Measurements from ENCODE around the gene GLT1D1. TPM values are rescaled to one million over a fixed set of nuclear protein-coding genes. Genes with fewer than 3 reads are reported as not detected.

The GLT1D1 gene
- polyA plus RNA-seq, 1 of the 3 experiments (the other 2 are of a cell fraction), result 0.05 TPM

DNA sequence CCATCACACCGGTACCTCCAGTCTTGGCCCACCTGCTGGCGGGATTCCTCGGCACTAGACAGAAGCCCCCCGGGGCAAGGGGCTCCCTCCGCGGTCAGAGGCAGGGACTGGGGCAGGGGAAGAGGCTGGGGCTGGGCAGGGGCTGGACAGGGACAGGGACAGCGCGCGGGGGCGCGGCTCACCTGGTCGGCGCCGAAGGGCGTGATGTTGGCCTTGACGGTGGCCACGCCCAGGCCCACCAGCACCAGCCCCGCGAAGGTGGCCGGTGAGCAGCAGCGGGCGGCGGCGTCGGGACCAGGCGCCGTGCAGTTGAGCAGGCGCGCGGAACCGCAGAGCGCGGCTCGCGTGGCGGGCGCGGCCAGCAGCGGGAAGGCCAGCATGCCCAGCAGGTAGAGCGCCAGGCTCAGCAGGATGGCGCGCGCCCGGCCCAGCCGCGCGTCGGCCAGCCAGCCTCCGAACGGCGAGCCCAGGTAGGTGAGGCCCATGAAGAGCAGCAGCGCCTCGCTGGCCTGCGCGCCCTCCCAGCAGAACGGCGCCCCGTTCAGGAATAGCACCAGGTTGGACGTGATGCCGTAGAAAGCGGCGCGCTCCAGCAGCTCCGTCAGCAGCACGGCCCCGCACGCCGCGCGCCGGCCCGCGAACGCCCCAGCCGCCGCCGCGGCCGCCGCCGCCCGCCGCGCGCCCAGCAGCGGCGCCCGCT is 29.9 kb upstream of the GLT1D1 start:
- Histone ChIP-seq H4K20me1 (ENCODE audit: insufficient read depth) (peaks cover 22% of the 10 kb centered on the region), H3K4me3 (ENCODE audit: low read depth in 2 of 2, low read length in 1 of 2) (peak overlapping the region; percentile 87 to 98), H2AFZ (ENCODE audit: low read depth) (peak overlapping the region; percentile 68; the same call in 1 of the 2 replicates), H3K79me2 (ENCODE audit: insufficient read depth) (peaks cover 52% of the 10 kb centered on the region), H3F3A (replicated peaks; ENCODE audit: insufficient read depth) (no peaks in the 10 kb centered on the region), H3K27ac (ENCODE audit: low read depth in 2 of 2, low read length in 1 of 2) (peak overlapping the region in 1 of 2 experiments; percentile 71; a peak in 2 of 4 replicates), H3K4me1 (ENCODE audit: control insufficient read depth in 1 of 2, insufficient read depth in 2 of 2, low read depth in 1 of 2, low read length in 1 of 2) (peaks cover 3 to 15% of the 10 kb centered on the region in 2 experiments; a peak in 2 of 4 replicates), H3K27me3 (ENCODE audit: insufficient read depth) (no peaks in the 10 kb centered on the region), H3K9me3 (no peaks in the 10 kb centered on the region), H3K36me3 (replicated peaks in 1 of 2; ENCODE audit: control insufficient read depth in 1 of 2, insufficient read depth in 2 of 2, low read length in 1 of 2) (peaks cover 4 to 10% of the 10 kb centered on the region in 2 experiments), H3K4me2 (peak overlapping the region; percentile 98), H3K9ac (peak overlapping the region; percentile 82), H3K9me2 (no peaks in the 10 kb centered on the region)
- TF ChIP-seq JUND (IDR thresholded peaks at IDR 0.05), result no peak
- TF ChIP-seq, protein P1, sequence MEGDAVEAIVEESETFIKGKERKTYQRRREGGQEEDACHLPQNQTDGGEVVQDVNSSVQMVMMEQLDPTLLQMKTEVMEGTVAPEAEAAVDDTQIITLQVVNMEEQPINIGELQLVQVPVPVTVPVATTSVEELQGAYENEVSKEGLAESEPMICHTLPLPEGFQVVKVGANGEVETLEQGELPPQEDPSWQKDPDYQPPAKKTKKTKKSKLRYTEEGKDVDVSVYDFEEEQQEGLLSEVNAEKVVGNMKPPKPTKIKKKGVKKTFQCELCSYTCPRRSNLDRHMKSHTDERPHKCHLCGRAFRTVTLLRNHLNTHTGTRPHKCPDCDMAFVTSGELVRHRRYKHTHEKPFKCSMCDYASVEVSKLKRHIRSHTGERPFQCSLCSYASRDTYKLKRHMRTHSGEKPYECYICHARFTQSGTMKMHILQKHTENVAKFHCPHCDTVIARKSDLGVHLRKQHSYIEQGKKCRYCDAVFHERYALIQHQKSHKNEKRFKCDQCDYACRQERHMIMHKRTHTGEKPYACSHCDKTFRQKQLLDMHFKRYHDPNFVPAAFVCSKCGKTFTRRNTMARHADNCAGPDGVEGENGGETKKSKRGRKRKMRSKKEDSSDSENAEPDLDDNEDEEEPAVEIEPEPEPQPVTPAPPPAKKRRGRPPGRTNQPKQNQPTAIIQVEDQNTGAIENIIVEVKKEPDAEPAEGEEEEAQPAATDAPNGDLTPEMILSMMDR (IDR thresholded peaks at IDR 0.05), result no peak
- TF ChIP-seq ELF1 (IDR thresholded peaks at IDR 0.05), result no peak
- no peak for TF ChIP-seq GABPA (IDR thresholded peaks at IDR 0.05; ENCODE audit: low read depth)
- TF ChIP-seq, protein P2, sequence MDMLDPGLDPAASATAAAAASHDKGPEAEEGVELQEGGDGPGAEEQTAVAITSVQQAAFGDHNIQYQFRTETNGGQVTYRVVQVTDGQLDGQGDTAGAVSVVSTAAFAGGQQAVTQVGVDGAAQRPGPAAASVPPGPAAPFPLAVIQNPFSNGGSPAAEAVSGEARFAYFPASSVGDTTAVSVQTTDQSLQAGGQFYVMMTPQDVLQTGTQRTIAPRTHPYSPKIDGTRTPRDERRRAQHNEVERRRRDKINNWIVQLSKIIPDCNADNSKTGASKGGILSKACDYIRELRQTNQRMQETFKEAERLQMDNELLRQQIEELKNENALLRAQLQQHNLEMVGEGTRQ (IDR thresholded peaks at IDR 0.05; ENCODE audit: borderline replicate concordance, low read depth, low read length), result no peak
- no peak for TF ChIP-seq POLR2AphosphoS5 (IDR thresholded peaks at IDR 0.05; ENCODE audit: low read depth, low read length)
- no peak for TF ChIP-seq TEAD4 (IDR thresholded peaks at IDR 0.05; ENCODE audit: borderline replicate concordance, insufficient read depth)
- no peak for TF ChIP-seq RAD21 (IDR thresholded peaks at IDR 0.05; ENCODE audit: low read length)
- no peak for TF ChIP-seq TCF12 (IDR thresholded peaks at IDR 0.05)
- TF ChIP-seq FOSL2 (IDR thresholded peaks at IDR 0.05; ENCODE audit: borderline replicate concordance, low read depth), result no peak
- TF ChIP-seq RXRA (IDR thresholded peaks at IDR 0.05; ENCODE audit: borderline replicate concordance, low read depth), result no peak
- no peak for TF ChIP-seq MEF2A (IDR thresholded peaks at IDR 0.05; ENCODE audit: borderline replicate concordance, low read depth)
- TF ChIP-seq TAF1 (IDR thresholded peaks at IDR 0.05; ENCODE audit: borderline replicate concordance, low read depth, low read length), result no peak
- TF ChIP-seq, protein P3, sequence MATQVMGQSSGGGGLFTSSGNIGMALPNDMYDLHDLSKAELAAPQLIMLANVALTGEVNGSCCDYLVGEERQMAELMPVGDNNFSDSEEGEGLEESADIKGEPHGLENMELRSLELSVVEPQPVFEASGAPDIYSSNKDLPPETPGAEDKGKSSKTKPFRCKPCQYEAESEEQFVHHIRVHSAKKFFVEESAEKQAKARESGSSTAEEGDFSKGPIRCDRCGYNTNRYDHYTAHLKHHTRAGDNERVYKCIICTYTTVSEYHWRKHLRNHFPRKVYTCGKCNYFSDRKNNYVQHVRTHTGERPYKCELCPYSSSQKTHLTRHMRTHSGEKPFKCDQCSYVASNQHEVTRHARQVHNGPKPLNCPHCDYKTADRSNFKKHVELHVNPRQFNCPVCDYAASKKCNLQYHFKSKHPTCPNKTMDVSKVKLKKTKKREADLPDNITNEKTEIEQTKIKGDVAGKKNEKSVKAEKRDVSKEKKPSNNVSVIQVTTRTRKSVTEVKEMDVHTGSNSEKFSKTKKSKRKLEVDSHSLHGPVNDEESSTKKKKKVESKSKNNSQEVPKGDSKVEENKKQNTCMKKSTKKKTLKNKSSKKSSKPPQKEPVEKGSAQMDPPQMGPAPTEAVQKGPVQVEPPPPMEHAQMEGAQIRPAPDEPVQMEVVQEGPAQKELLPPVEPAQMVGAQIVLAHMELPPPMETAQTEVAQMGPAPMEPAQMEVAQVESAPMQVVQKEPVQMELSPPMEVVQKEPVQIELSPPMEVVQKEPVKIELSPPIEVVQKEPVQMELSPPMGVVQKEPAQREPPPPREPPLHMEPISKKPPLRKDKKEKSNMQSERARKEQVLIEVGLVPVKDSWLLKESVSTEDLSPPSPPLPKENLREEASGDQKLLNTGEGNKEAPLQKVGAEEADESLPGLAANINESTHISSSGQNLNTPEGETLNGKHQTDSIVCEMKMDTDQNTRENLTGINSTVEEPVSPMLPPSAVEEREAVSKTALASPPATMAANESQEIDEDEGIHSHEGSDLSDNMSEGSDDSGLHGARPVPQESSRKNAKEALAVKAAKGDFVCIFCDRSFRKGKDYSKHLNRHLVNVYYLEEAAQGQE (IDR thresholded peaks at IDR 0.05; ENCODE audit: low read depth, low read length), result no peak
- no peak for TF ChIP-seq SMC3 (IDR thresholded peaks at IDR 0.05; ENCODE audit: low read depth, low read length)
- no peak for TF ChIP-seq NRF1 (IDR thresholded peaks at IDR 0.05; ENCODE audit: low read depth, low read length)
- TF ChIP-seq SIN3A (IDR thresholded peaks at IDR 0.05; ENCODE audit: borderline replicate concordance, low read depth, low read length), result no peak
- TF ChIP-seq CHD2 (IDR thresholded peaks at IDR 0.05; ENCODE audit: low read length, partially characterized antibody), result no peak
- TF ChIP-seq, protein P4, sequence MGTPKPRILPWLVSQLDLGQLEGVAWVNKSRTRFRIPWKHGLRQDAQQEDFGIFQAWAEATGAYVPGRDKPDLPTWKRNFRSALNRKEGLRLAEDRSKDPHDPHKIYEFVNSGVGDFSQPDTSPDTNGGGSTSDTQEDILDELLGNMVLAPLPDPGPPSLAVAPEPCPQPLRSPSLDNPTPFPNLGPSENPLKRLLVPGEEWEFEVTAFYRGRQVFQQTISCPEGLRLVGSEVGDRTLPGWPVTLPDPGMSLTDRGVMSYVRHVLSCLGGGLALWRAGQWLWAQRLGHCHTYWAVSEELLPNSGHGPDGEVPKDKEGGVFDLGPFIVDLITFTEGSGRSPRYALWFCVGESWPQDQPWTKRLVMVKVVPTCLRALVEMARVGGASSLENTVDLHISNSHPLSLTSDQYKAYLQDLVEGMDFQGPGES (IDR thresholded peaks at IDR 0.05; ENCODE audit: low read depth, low read length), result no peak
- TF ChIP-seq FOXM1 (IDR thresholded peaks at IDR 0.05; ENCODE audit: low read depth), result no peak
- ChIA-PET POLR2A (interaction anchor here (1.0 to 1.7 kb wide), 6 partner anchors 12 to 564 kb away, joined by 3 to 13 read pairs (median 4); partner anchors contain the start of gene GLT1D1), CTCF (interaction anchor here (0.9 to 1.4 kb wide), 3 partner anchors 17 to 564 kb away, joined by 3 to 5 read pairs (median 4); no protein-coding TSS in a partner anchor)
- no peak for DNase-seq
- WGBS (ENCODE audit: low lambda C conversion rate), result 2% methylated on average over 10 of the region's 88 CpGs
